IMR-90 (cell line): Measurements from ENCODE around the gene TSSC4. TPM values are rescaled to one million over a fixed set of nuclear protein-coding genes. Genes with fewer than 3 reads are reported as not detected.

ENCODE experiments used
- polyA plus RNA-seq, 3 experiments: library from polyadenylated mRNA; depleted of rRNA; stranded (reverse); fragments of >200 nt; gene quantifications; 2 replicates each; pipeline ENCODE4 v1.2.3, GENCODE V29; 2012; ENCODE audit warnings: low replicate concordance in 1 of 3
- total RNA-seq: library from RNA; depleted of rRNA; stranded (reverse); fragments of >200 nt; gene quantifications from 2 replicates; pipeline ENCODE4 v1.2.3, GENCODE V29; 2012
- TF ChIP-seq, protein P1 (sequence below): fragments of 150-350 bp; IDR thresholded peaks from 2 replicates; pipeline ENCODE4 v1.6.1; 2016; ENCODE audit warnings: low read depth, mild to moderate bottlenecking, low read length, moderate library complexity, borderline replicate concordance

Gene TSSC4
- total and polyA plus RNA-seq, 2 of the 4 experiments (the other 2 are of a cell fraction): 34.9 to 40.0 TPM

GRCh38 chr11:2418693-2419360 lies 18.3 kb downstream of the TSSC4 start (continued):
- TF ChIP-seq, protein P1, sequence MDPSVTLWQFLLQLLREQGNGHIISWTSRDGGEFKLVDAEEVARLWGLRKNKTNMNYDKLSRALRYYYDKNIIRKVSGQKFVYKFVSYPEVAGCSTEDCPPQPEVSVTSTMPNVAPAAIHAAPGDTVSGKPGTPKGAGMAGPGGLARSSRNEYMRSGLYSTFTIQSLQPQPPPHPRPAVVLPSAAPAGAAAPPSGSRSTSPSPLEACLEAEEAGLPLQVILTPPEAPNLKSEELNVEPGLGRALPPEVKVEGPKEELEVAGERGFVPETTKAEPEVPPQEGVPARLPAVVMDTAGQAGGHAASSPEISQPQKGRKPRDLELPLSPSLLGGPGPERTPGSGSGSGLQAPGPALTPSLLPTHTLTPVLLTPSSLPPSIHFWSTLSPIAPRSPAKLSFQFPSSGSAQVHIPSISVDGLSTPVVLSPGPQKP: no peak
